ENCODE data around the gene MYEOV. TPM values are rescaled to one million over a fixed set of nuclear protein-coding genes. Genes with fewer than 3 reads are reported as not detected.
A peak's percentile ranks its signal among the peaks of the same experiment; 100 is the strongest.

Gene MYEOV
- 5.6 and 13.6 TPM in 2 replicates for total RNA-seq (2014; rRNA removed; shearing (Covaris generic))

GRCh38 chr11:69293819-69294505, at the start of gene MYEOV:
Gene MYEOV (plus strand): TSS chr11:69294155. CDS start chr11:69295355, 1,200 bp downstream.
- DNase-seq (ENCODE audit: low read depth), result peak; percentile 64

GRCh38 chr11:69244266-69244665, 49.7 kb upstream of the MYEOV start:
- DNase-seq (ENCODE audit: low read depth), result no peak

GRCh38 chr11:69245041-69245440, 48.9 kb upstream of the MYEOV start:
- no peak for DNase-seq (ENCODE audit: low read depth)

GRCh38 chr11:69245491-69246345, 48.2 kb upstream of the MYEOV start:
- DNase-seq (ENCODE audit: low read depth), result no peak

- no peak for DNase-seq (ENCODE audit: low read depth)
Measured at GRCh38 chr11:69249311-69250185, 44.4 kb upstream of the MYEOV start.

GRCh38 chr11:69250186-69251056, 43.5 kb upstream of the MYEOV start:
- no peak for DNase-seq (ENCODE audit: low read depth)

GRCh38 chr11:69251057-69251393, 42.9 kb upstream of the MYEOV start:
- no peak for DNase-seq (ENCODE audit: low read depth)

- no peak for DNase-seq (ENCODE audit: low read depth)
Measured at GRCh38 chr11:69251639-69252489, 42.1 kb upstream of the MYEOV start.

GRCh38 chr11:69252490-69252837, 41.5 kb upstream of the MYEOV start:
- no peak for DNase-seq (ENCODE audit: low read depth)

GRCh38 chr11:69253028-69253427, 40.9 kb upstream of the MYEOV start:
- peak; percentile 81 for DNase-seq (ENCODE audit: low read depth)

GRCh38 chr11:69257134-69257533, 36.8 kb upstream of the MYEOV start:
- DNase-seq (ENCODE audit: low read depth), result no peak

GRCh38 chr11:69257838-69258658, 35.9 kb upstream of the MYEOV start:
- no peak for DNase-seq (ENCODE audit: low read depth)

- DNase-seq (ENCODE audit: low read depth), result no peak
Measured at GRCh38 chr11:69259096-69259495, 34.9 kb upstream of the MYEOV start.

GRCh38 chr11:69260622-69261021, 33.3 kb upstream of the MYEOV start:
- no peak for DNase-seq (ENCODE audit: low read depth)

GRCh38 chr11:69261116-69261515, 32.8 kb upstream of the MYEOV start:
- no peak for DNase-seq (ENCODE audit: low read depth)

GRCh38 chr11:69262918-69263735, 30.8 kb upstream of the MYEOV start:
- DNase-seq (ENCODE audit: low read depth), result no peak

- no peak for DNase-seq (ENCODE audit: low read depth)
Measured at GRCh38 chr11:69263736-69264052, 30.3 kb upstream of the MYEOV start.

GRCh38 chr11:69264486-69264885, 29.5 kb upstream of the MYEOV start:
- no peak for DNase-seq (ENCODE audit: low read depth)

- no peak for DNase-seq (ENCODE audit: low read depth)
Measured at GRCh38 chr11:69265210-69265609, 28.7 kb upstream of the MYEOV start.

Data from Daoy (cell line).